HG03108 (cell line): ENCODE measurements around the gene ADGRA3.
"Not testable (repeated sequence)": the region's sequence is repeated elsewhere in the genome, so short reads cannot be mapped to it uniquely, and the experiment has no call there.

Source experiments
- ATAC-seq: cut with Tn5 transposase; IDR thresholded peaks from one replicate; pipeline ENCODE4 v1.9.1; 2021; ENCODE audit warnings: moderate library complexity; ENCODE audit not compliant: unreplicated experiment

The ADGRA3 gene

DNA sequence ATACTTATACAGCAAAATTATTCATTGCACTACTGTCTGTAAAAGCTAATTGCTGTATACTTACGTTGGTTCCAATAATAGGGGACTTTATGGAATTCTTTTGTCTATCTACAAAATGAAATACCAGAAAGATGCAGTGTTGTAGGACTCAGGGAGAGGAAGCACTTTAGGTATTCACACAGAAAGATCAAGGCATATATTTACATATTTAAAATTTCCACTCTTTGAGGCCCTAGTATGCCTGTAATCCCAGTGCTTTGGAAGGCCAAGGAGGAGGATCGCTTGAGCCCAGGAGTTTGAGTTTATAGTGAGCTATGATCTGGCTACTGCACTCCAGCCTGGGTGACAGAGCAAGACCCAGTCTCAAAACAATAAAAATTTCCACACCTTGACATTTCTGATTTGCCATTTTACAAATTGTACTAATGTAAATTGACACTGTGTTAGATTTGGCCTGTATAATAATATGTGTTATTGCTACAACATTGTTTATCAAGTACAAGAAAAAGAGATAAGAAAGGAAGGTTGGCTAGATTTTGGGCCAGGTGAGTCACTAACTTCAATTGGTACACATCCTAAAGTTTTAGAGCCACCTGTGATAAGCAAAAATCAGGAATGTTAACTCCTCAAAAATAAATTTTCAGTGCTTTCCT, 35.1 kb downstream of the ADGRA3 start:
- no peak for ATAC-seq

DNA sequence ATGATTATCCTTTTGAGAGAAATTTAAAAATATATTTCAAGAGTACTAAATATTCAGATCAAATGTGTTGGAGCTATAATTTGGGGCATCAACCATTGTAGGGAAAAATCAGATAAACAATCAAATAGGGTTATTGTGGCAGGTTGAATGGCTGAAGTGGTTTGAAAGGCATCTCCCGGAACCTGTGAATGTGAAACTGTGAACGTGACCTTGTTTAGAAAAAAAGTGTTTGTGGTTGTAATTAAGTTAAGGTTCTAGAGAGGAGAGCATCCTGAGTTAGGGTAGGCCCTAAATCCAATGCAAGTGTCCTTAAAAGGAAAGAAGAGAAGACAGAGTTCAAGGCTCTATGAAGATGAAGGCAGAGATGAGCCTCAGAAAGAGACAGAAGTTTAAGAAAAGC, 37.4 kb downstream of the ADGRA3 start:
- ATAC-seq = no peak

DNA sequence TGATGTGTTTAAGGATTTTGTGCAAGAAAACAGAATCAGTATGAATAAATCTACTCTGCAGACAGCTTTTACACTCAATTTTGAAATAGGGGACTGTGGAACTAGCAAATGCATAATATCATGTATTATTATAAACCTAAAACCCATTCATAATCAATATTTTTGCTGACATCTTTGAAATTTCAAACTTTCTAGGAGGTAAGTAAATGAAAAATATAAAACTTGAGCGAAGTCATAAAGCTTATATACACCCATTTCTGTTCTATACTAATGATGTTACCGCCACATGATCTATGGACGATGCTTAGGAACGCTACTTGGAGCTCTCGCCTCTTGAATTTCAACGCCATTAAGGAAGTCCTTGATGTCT, 38.1 kb downstream of the ADGRA3 start:
- ATAC-seq = no peak

DNA sequence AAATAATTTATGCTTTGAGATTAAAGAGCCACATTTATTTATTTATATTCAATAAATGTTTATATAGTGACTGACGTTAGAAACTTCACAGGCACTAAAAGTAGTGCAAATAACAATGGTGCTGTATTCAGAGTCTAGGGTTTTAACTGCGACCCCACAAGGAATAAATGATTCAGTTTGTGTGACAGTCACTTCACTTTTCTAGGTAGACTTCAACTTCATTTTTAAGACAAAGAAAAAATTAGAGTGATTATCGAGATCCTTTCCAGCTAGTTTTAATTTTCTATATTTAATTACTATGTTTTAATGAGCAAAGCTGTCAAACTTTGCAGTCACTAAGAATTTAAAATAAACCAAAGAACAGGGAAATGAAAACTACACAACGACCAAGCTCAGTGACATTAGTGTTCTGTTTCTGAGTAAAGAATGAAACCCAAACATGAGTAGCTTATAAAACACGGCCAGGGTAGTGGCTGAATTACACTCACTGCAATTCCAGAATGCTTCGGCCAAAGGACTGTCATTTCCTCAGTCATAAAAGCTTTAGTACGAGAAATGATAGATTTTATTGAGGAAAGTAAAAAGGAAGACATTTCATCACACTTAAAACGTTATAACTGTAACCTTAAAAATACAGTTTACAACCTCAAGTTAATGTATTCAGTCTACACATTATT, 38.6 kb downstream of the ADGRA3 start:
- no peak for ATAC-seq

DNA sequence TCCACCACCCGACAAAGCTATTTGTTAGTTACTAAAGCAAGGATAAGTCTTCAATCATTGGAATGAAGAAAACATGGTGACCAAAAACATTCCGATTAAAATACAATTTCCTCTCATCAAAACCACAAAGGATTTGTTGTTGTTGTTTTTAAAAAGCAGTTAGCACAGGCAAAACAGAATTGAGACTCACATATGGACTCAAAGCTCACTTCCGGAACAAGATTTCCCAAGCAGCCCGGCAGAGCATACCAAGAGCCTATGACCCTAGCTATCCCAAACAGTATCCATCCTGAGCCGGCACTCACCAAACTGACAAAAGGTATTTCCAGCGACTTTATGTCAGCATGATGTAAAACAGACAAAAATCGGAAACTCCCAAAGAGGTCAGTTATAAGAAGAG, 39.9 kb downstream of the ADGRA3 start:
- no peak for ATAC-seq

DNA sequence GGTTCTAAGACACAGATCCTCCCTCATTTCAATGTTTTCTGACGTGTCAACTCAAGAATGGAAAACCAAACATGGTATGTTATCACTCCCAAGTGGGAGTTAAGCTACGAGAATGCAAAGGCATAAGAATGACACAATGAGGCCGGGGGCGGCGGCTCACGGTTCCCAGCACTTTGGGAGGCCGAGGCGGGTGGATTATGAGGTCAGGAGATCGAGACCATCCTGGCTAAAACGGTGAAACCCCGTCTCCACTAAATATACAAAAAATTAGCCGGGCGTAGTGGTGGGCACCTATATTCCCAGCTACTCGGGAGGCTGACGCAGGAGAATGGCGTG, 40.6 kb downstream of the ADGRA3 start:
- ATAC-seq = not testable (repeated sequence)

DNA sequence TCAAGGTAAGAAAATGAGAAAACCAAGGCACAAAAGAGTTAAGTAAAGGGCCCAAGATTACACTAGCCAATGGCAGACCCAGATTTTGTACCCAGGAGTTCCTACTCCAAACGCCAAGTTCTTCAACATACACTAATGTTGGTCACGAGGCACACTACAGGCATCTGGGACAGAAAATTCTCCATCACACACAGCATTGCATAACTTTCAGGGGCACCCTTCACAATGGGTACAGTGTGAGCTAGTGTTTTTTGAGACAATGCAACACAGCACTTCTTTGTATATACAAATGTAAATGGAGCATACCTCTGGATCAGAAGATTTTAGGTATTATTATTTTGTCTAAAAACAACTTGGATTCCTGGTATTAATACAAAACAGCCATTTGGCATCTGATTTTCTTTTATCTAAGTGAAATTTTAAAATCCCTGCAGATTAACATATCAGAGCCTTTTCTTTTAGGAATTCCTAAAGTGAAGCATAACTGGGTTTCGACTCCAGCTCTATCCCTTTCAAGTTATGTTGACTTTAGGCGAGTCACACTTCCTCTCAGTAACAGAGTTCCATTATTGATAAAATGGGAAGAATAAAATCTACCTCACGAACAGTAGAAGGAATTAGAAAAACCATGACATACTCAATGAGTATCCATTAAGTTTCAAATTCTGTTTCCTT, 41.1 kb downstream of the ADGRA3 start:
- ATAC-seq = no peak

DNA sequence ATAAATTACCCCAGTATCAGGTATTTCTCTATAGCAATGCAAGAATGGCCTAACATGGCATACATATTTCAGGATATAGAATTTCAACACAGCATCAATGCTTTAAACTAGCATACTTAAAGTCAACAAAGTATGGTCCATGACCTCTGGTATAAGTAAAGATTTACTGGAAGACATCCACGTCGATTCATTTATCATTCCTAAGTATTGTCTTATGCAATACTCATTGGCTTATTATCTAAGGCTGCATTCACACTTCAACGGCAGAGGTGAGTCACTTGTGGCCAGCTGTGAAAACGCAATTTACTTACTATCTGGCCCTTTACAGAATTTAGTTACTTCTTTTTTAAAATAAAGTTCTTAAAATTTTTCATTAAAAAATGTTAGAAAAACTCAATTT, 42.6 kb downstream of the ADGRA3 start:
- no peak for ATAC-seq

DNA sequence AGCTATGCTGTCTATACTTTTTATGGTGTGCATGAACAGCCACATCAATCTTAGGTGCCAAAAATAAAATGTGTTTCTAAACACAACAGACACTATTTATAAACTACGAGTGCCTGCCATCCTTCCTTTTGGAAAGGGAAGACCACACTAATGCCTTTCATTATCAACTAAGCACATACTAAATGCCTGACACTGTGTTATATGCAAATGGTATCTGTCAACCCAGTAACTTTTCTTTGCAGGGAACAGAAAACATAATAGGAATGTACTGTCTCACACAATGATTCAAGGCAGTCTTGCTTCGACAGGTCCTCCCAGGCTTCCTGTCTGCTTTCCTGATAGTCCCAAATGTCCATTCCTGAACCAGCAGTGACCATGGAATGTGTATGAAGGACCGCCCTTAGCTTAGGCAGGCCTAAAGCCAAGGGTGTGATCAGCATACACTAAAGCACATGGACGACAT, 43.8 kb downstream of the ADGRA3 start:
- ATAC-seq = no peak

DNA sequence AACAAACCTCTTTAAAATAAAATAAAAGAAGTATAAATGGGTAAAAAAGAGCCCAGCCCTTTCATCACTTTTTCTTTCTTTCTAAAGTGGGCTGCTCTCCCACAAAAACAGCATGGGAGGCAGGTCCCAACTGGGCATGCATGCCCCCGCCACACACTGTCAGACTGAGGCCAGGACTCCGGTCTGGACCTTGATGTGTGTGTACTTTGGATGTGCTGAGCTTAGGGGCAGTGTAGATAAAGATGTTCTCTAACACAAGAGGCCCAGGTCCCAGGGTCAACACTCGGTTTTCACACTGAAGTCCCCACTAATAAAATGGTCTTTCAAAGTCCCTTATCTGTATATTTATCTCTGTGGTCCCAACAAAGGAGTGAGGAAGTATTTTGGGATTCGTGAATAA, 44.4 kb downstream of the ADGRA3 start:
- ATAC-seq = no peak

DNA sequence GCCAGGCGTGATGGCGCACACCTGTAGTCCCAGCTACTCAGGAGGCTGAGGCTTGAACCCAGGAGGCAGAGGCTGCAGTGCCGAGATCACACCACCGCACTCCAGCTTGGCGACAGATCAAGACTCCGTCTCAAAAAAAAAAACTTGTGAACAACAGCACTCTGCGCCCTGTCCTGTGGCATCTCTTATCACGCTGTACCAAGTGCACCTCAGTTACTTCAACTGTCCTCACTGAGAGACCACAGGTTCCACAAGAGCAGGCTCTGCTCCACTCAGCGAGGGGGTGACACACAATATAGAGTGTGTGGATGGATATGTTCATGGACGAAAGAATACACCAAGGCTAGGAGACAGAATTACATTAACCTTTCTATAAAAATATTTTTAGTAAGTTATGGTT, 49.3 kb downstream of the ADGRA3 start:
- no peak for ATAC-seq

DNA sequence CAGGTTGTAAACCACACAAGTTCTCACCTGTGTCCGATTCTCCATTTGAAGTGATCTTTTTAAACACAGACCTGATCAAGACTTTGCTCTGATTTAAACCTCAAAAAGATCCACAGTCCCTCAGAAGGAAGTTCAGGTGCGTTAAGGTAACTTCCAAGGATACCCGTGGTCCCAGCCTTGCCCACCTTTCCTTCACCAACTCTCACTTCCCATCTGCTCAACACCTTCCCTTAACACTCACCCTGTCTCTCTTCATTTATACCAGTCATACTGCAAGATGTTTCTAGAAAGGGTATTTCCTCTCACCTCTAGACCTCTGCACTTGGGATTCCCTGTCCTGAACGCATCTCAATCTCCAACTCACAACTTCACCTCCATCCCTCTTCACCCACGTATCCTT, 49.9 kb downstream of the ADGRA3 start:
- ATAC-seq = no peak

DNA sequence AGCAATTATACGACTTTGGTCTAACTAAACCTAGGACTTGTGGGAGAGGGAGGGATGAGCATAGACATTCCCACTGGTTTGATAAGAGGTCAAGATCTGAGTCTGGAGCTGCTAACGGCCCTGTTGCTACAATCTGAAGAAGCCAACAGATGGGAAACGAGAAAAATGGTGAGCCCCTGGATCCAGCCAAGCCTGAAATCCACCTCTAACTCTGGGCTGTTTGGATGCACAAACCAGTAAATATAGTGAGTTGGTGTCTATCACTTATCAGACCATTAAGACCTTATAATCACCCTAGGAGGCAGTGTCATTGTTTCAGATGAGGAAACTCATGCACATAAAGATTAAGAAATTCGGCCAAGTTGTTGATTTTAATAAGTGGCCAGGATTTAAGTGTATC, 50.5 kb downstream of the ADGRA3 start:
- ATAC-seq = no peak

DNA sequence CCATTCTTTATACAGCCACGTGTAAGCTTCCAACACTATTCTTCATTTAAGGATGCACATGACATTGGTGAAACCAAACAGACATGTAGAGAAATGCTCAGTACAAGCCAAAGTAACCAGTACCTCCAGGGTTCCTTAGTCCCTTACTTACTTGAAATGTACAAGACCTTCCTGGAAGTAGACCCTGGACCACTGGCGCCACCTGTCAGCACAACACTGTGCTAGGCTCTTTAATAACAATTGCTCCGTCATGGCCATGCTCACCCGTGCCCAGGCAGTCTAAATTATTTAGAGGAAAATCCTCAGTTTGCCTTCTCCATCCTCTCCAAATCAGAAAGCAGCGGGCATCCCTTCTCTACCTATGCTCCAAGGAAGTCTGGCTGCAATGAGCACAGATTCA, 52.7 kb downstream of the ADGRA3 start:
- no peak for ATAC-seq

DNA sequence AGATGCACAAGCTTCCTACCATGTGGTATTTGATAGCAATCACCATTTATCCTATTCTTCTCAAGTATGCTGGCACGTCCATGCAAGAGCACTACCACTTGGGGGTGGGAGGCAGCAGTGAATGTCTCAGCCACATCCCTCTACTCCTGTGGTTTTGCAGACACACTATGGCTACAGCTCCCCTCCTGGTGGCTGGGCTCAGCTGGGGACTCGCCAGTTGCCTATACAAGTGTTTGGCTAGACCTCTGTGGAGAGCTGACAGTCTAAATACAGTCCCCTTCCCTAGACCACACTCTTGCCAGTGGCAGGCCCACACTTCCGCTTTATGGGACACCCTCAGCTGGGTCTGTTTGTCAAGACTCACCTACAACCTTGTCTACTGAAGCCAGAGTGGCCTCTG, 53.2 kb downstream of the ADGRA3 start:
- ATAC-seq = no peak

DNA sequence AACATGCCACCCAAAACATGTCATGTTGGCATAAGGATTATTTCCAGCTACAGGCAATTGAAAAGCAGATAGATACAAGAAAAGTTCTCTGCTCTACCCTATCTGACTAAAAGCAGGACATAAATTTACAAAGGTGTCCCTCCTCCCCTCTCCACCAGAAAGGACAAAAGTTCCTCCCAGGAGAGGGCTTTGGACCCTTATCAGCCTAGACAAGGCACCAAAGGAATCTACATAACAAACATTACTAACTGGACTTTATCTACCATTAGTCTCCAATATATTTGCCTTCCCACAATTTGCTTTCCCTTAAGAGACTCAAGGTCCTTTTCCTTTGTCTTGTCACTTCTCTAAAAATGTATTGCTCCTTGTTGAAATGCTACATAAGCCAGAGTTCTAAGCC, 55.6 kb downstream of the ADGRA3 start:
- no peak for ATAC-seq

DNA sequence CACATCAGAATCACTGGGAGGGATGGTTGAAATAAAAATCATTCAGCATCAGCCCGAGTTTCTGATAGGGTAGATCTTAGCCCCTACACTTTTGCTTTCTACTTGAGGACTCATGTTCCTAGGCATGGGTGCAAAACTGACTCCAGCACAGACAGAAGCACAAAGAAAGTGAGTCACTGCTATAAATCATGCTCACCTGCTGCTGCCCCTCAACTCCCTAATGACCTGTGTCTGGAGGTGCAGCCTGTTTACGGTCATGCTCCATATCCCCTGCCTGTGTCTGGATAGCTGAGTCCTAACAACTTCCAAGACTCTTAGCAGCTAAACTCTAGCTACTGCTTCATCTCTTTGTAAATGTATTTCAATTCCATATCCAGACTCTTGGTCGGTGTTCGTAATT, 57.8 kb downstream of the ADGRA3 start:
- no peak for ATAC-seq

DNA sequence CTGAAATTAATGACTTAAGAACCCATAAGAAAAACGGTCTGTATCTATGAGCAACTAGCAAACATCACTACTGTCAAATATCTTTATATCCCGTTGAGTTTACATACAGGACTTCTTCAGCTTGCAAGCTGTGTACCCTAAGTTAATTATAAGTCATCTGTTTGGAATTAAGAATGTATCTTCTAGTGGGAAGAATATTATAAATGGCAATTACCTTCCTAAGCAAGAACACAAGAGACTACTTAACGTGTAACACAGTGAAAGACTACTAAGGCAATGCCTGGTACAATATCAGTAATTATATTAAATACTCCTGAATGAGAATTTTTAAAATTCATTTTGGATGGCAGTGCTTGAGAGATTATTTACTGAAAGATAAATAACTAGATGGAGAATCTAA, 58.5 kb downstream of the ADGRA3 start:
- ATAC-seq = no peak

DNA sequence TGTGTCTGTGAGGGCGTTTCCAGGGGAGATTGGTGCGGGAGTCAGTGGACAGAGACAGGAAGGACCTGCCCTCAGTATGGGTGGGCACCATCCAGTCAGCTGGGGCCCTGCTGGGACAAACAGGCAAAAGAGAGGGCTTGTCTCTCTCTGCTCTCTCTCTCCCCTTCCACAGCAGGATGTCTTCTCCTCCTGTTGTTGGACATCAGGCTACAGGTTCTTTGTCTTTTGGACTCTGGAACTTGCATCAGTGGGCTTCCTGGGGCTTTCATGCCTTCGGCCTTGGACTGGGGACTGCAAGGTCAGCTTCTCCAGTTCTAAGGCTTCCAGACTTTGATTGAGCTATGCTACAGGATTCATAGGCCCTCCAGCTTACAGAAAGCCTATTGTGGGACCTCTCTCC, 59.6 kb downstream of the ADGRA3 start:
- ATAC-seq = no peak

DNA sequence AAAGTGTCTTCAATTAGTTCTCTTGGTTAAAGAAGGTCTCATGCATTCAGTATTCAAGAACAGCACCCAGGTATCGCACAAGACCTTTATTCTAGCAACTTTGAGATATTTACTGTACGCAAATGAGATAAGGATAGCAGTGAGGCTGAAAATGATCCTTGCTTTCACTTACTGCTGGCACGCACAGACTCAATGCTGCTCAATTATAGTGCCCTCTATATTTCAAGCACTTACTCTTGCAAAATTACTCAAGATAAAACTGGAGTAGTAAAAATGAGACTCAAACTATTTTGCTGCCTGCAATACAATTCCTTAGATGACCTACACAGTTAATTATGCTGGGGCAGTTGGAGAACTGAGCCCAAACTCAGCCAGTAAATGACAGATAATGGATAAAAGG, 60.9 kb downstream of the ADGRA3 start:
- no peak for ATAC-seq

DNA sequence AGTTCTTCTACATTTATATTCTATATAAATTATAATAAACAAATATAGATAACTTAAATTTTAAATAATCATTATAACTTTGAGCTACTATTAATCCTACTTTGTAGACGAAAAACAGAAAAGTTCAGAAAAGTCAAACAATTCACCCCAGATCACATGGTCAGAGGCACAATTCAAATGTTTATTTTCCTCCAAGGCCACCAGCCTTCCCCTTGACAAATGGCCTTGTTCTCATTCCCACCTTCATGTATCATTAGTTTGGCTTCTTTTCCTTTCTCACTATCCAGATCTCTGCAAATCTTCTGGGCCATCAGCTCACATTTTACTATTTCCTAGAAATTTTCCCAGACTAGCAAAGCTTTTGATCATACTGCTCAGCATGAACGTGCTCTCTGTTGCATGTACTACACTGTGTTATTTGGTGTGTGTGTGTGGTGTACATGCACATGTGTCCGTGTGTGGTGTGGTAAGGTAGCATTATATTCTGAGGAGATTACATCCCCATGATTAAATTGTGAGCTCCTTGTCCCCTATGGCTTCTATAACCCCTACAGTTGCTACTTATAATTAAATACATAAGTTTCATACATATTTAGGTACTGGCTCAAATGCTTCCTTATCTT, 61.5 kb downstream of the ADGRA3 start:
- ATAC-seq = no peak

DNA sequence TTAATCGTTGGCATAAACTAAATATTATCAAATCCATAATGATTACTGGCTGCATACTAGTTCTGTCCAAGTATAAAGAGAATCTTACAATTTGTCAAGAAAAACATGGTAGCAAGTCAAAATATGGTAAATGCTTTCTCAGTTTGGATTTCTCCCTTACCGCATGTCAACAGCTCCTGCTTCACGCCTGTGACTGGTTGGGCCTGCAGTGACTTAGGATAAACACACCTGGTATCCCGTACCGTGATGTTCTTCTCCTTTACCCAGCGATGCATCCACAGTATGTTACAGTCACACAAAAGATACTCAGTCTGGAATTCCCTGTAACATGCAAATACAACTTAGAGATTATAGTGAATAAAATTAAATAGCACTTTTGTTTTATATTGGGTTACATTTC, 71.1 kb downstream of the ADGRA3 start:
- no peak for ATAC-seq
